GM19372 (cell line): ENCODE measurements around the gene DSP.

Experiments used
- ATAC-seq: cut with Tn5 transposase; IDR thresholded peaks from one replicate; pipeline ENCODE4 v1.9.1; 2021; ENCODE audit warnings: mild to moderate bottlenecking, low read depth, moderate library complexity; ENCODE audit not compliant: unreplicated experiment

Gene DSP

DNA sequence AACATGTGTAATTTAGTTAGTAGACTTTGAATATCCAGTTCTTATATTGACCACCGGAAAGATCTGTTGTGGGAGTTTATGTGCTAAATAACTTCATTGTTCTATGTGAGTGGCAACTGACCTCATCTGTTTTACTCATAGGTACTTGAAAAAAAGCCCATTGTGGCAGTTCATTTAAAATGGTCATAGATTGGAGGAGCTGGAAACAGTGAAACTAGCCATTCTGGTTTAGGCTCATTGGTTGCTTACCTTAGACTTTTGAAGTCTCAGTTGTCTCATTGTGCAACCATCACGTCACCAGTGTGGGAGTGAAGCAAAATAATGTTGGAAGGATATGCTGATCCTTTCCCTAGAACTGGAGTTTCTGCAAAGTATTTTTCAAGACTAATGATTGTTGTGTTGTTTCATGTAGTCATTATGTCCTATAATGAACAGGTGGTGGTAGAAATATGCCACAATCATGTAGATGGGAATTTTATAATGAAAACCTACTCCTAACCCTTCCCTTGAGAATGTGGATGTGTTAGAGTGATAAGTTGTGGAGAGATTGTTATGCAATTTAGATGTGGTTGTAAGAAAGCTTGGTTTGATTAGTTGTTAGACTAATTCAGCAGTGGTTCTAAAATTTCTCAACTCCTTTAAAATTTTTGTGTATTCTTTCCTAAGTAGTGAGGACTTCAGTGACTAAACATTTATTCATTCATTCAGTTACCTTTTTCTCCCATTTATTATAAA, 18.3 kb downstream of the DSP start:
- no peak for ATAC-seq

DNA sequence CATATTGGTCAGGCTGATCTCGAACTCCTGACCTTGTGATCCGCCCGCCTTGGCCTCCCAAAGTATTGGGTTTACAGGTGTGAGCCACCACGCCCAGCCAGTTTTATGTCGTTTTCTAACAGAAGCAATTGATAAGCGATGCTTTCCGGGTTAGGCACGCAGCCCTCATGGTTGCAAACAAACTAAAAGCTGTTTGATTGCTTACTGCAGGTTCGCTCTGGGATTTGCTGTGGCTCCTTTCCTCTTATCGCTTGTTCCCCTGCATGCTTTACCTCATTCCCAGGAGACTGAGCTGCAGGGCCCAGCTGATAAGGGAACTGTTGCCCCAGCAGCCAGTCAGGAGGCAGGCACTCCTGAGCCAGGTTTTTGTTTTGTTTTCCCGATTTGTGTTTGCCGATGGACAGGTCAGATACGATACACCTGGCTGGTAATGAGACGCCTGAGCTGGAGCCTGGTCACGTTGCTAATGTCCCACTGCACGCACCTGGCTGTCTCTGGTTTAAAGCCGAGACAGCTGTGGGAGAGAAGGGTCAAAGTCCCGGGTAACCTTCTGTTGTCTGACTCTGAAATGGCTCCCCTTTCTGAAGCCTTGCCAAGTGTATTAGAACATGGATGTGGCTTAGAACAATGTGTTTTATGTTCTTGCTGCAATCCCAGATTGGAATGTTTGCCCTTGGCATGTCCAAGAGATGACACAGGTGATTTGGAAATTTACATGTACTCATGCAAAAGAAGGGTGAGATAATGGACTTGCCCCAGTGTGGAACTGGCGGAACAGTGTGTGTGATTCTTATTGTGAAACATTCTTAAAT, 19.9 kb downstream of the DSP start:
- ATAC-seq: no peak

DNA sequence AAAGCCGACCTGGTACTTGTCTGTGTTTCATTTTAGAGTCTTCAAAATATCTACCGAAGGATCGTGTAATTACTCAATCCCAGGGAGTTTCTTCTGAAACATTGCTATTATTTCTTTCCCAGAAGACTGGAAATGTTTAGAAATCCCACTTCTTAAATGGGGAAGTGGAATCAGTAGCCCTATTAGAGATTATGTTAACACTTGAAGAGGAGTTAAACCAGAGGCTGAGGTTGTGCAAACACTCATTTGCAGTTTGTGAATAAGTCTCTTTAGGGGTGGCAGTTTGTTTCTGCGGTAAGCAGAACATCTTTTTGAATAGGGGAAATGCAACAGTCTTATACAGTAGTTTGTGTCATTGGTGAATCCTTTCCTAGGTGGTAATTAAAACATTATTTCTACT, 21.3 kb downstream of the DSP start:
- ATAC-seq: no peak

DNA sequence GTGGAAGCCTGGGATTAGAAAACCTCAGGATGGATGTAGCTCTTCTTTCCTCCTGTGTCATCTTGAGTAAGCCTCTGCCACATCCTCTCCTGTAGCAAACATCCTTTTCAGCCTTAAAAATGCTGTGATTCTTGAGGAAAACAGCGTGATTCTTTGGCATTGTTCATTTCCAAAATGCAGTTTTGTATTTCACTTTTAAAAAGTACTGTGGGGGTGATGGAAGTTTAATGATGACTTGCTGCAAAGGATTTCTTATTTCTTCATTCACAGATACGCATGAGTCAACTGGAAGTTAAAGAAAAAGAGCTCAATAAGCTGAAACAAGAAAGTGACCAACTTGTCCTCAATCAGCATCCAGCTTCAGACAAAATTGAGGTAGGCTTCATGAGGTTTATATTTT, 24.6 kb downstream of the DSP start:
- no peak for ATAC-seq

DNA sequence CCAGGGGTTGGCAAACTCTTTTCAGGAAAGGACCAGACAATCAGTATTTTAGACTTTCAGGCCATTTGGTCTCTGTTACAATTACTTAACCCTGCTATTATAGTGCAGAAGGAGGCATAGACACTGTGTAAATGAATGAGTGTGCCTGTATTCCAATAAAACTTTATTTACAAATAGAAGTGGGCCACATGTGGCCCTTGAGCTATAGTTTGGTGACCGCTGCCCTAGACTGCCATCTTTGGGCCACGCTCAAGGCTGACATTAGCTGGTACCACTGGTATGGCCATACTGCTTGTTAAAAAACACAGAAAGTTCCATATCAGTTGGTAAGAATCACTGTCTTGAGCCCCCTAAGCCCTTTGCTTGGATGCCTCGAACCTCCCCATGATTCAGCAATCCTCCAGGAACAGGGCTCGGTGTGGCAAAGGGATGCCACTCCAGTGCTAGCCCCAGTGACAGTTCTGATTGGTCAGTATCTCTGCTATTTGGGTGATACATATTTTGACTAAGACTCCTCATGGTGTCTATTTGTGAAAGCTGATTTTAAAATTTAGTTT, 25.2 kb downstream of the DSP start:
- ATAC-seq: no peak

DNA sequence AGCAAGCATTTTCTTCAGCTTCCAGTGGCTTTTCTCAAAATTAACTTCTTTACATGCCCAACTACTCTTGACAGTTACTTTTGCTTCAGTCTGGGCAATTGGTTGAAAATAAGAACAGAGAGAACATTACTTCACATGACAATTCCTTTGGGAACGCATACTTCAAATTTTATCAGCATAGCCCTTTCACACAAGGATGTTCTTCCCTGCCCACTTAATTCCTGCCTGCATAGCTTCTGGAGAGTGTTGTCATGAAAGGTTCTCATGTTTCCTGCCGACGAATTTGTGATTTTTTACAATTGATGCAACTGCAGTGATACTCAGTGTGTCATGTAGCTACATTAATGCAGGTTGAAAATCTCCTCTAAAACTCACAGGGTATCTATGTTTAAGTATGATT, 26.6 kb downstream of the DSP start:
- ATAC-seq: no peak

DNA sequence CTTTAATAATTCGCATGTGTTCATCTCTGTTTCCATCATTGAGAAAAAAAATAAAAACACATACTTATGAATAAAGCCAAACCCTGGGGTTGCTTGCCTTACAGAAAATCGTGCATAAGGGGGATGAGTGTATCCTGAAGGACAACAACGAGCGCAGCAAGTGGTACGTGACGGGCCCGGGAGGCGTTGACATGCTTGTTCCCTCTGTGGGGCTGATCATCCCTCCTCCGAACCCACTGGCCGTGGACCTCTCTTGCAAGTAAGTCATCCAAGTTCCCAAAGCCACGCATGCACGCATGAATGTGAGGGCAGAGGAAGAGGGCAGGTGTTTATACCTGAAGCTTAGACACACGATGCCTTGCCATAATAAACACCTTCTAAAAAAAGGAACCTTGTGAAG, 27.6 kb downstream of the DSP start:
- no peak for ATAC-seq

DNA sequence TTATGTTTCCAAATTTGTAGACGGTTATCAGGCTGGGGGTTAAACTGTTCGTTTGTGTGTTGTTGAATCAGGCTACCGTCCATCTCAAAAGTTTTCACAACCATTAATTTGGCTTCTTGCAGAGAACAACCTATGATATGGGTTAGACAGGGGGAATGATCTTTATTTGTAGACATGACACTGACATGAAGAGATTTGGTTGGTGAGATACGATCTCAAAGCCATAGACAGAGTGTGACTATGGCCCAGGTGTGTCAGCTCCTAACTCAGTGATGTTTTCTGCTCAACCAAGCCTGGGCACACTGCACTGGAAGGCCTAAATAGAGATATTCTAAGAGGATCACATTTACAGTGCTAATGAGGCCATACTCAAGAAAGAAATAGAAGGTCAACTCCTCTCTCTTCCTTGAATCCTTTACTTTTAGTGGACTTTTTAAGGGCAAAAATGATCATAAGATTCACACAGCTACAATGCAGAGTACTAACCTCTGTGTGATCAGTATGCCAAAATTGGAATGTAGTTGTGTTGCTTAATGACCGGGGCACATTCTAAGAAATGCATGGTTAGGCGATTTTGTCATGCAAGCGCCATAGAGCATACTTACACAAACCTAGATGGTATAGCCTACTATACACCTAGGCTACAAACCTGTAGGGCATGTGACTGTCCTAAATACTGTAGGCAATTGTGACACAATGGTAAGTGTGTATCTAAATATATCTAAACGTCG, 30.9 kb downstream of the DSP start:
- ATAC-seq: no peak

DNA sequence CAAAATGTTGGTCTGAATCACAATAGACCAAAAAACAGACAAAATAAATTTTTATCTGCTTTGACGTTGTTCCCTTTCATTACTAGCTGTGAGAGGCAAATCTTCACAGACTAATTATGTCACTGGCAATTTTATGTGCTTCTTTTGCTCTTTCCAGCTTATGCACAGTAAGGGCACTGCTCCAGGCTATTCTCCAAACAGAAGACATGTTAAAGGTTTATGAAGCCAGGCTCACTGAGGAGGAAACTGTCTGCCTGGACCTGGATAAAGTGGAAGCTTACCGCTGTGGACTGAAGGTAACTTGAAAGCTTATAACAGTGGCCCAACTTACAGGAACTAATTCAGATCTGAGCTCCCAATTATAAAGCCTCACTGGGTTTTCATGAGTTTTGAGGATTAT, 33.0 kb downstream of the DSP start:
- ATAC-seq: no peak

DNA sequence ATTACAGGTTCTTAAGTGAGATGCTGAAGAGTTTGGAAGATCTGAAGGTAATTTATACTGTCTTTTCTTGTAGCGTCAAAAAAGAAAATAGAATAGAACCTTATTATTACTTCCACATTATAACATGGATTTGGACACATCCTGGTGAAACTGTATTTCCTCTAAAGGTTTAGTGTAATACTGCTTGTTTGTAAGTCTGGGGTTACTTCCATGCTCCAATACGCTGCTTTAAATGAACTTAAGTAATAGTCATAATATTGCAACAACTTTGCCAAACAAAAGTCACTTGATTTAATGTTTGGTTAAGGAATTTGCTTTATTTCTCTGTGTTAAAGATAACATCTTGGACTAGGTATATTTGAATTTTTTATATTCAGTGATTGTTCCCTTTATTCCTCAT, 37.0 kb downstream of the DSP start:
- ATAC-seq: no peak

DNA sequence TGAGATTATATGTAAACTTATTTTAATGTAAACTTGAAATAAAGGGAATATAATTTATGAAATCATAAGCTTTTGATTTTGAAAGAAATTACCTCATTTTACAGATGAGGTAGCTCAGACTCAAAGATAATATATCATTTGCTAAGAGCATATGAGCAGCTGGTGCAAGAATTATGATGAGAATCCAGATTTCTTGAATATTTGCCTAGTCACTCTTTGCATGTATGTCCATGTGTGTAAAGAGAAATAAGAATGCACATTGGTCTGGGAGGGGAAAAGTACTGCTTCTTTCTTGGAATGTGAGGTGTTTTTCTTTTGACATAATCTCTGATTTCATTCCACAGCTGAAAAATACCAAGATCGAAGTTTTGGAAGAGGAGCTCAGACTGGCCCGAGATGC, 37.5 kb downstream of the DSP start:
- no peak for ATAC-seq

DNA sequence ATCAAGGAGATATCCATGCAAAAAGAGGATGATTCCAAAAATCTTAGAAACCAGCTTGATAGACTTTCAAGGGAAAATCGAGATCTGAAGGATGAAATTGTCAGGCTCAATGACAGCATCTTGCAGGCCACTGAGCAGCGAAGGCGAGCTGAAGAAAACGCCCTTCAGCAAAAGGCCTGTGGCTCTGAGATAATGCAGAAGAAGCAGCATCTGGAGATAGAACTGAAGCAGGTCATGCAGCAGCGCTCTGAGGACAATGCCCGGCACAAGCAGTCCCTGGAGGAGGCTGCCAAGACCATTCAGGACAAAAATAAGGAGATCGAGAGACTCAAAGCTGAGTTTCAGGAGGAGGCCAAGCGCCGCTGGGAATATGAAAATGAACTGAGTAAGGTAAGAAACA, 38.4 kb downstream of the DSP start:
- no peak for ATAC-seq

DNA sequence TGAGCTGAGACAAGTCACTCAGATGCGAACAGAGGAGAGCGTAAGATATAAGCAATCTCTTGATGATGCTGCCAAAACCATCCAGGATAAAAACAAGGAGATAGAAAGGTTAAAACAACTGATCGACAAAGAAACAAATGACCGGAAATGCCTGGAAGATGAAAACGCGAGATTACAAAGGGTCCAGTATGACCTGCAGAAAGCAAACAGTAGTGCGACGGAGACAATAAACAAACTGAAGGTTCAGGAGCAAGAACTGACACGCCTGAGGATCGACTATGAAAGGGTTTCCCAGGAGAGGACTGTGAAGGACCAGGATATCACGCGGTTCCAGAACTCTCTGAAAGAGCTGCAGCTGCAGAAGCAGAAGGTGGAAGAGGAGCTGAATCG, 39.1 kb downstream of the DSP start:
- ATAC-seq: no peak

DNA sequence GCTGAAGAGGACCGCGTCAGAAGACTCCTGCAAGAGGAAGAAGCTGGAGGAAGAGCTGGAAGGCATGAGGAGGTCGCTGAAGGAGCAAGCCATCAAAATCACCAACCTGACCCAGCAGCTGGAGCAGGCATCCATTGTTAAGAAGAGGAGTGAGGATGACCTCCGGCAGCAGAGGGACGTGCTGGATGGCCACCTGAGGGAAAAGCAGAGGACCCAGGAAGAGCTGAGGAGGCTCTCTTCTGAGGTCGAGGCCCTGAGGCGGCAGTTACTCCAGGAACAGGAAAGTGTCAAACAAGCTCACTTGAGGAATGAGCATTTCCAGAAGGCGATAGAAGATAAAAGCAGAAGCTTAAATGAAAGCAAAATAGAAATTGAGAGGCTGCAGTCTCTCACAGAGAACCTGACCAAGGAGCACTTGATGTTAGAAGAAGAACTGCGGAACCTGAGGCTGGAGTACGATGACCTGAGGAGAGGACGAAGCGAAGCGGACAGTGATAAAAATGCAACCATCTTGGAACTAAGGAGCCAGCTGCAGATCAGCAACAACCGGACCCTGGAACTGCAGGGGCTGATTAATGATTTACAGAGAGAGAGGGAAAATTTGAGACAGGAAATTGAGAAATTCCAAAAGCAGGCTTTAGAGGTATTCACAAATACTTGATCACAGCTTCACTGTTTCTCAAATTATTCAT, 39.6 kb downstream of the DSP start:
- ATAC-seq: no peak

DNA sequence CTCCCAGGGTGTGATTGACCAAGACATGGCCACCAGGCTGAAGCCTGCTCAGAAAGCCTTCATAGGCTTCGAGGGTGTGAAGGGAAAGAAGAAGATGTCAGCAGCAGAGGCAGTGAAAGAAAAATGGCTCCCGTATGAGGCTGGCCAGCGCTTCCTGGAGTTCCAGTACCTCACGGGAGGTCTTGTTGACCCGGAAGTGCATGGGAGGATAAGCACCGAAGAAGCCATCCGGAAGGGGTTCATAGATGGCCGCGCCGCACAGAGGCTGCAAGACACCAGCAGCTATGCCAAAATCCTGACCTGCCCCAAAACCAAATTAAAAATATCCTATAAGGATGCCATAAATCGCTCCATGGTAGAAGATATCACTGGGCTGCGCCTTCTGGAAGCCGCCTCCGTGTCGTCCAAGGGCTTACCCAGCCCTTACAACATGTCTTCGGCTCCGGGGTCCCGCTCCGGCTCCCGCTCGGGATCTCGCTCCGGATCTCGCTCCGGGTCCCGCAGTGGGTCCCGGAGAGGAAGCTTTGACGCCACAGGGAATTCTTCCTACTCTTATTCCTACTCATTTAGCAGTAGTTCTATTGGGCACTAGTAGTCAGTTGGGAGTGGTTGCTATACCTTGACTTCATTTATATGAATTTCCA, 43.9 kb downstream of the DSP start:
- ATAC-seq: no peak

DNA sequence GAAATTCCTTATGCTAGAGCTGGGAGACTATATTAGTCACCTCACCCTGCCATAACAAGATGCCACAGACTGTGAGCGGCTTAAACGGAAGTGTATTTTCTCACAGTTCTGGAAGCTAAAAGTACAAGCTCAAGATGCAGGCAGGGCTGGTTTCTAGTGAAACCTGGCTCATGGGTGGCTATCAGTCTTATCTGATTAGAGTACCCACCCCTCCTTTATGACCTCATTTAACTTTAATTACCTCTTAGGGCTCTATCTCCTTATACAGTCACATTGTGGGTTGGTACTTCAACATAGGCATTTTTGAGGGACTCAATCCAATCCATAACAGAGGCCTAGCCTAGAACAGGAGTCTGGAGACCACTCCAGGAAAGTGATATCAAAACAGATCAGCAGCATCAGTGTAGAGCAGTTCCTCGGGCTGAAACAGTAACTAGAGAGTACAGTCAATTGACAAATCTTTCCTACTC, 46.2 kb downstream of the DSP start:
- no peak for ATAC-seq

DNA sequence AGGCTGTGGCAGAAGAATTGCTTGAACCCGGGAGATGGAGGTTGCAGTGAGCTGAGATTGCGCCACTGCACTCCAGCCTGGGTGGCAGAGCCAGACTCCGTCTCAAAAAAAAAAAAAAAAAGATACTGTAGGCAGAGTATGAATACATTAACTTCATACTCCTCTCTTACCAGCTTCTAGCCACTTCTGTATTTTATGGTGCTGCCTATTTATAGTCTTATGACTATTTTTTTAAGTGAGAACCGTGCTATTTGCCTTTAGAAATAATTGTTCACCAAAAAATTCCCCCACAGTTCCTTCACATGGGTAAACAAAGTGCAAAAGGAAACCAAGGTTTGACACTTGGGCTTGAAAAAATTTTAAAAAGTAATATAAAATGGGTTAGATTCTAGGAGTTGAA, 47.0 kb downstream of the DSP start:
- ATAC-seq: no peak

DNA sequence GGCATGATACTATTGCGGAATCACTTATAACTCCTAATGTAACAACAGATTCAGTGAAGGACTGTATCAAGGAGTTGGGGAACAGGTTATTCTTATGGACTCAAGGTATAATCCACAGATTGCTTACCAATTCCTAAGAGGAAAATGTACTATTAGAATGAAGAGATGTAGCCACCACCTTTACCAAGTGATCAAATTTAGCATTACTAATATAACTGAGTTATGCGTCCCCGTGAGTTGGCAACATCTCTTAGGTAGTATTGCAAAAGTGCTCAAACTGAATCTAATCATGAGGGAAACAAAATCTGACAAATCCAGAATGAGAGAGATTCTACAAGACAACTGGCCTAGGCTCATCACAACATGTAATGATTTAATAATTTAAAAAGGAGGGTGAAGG, 47.8 kb downstream of the DSP start:
- ATAC-seq: no peak

DNA sequence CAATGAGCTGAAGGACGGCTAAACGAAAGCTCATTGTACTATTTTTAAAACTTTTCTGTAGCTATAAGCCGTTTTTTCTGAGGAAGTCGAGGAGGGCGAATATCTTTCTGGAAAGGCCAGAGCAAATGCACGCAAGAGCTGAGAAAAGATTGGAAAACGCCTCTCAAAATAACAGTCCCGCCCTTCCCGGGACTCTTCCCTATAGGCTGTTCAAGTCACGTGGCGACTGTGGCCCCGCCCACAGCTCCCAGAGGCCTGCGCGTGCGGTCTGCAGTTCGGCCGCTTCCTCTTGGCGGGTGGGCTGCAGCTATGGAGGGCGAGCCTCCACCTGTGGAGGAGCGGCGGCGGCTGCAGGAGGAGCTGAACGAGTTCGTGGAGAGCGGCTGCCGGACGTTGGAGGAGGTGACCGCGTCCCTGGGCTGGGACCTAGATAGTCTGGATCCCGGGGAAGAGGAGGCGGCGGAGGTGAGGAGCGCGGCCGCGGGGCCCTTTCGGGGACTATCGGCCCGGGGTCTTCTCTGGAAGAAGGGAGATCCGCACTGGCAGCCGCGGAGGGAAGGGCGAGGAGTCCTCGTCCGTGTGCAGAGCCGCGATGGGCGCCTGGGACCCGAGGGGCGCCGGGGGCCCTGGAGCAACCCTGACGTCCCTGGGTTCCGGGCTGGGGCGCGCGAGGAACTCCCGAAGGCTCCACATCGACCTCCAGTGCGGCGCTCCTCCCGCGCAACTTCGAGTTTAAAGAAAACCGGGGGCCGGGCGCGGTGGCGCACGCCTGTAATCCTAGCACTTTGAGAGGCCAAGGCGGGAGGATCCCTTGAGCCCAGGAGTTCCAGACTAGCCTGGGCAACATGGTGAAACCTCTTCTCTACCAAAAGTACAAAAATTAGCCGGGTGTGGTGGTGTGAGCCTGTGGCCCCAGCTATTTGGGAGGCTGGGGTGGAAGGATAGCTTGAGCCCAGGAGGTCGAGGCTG, 48.8 kb downstream of the DSP start, which contains the start of gene SNRNP48:
Gene SNRNP48, plus strand, starts transcription at position 250 of the 969 bp plus-strand sequence. Its CDS starts 60 bp downstream, at position 310.
- peak; percentile 98 for ATAC-seq
